GM12892 (cell line): ENCODE results near the gene TMEM259.

Experiments used
- POLR2A ChIP-seq: IDR thresholded peaks from 2 replicates; pipeline ENCODE4 v1.6.1; 2011; ENCODE audit warnings: low read depth, low read length, control low read depth
- POLR2AphosphoS5 ChIP-seq: IDR thresholded peaks from 2 replicates; pipeline ENCODE4 v1.6.1; 2011; ENCODE audit warnings: low read depth, low read length, control low read depth
- TAF1 ChIP-seq: IDR thresholded peaks from 2 replicates; pipeline ENCODE4 v1.6.1; 2011; ENCODE audit warnings: low read depth, mild to moderate bottlenecking, control low read depth, low read length, borderline replicate concordance

GRCh38 chr19:1062387-1063029 lies 41.6 kb upstream of the TMEM259 start:
- TF ChIP-seq POLR2A (no peak), POLR2AphosphoS5 (no peak), TAF1 (no peak)
